ENCODE results near the gene CLDN22. TPM values are rescaled to one million over a fixed set of nuclear protein-coding genes. Genes with fewer than 3 reads are reported as not detected.

Gene CLDN22
- total RNA-seq, 1 donor from 2014 or later, result not detected

DNA sequence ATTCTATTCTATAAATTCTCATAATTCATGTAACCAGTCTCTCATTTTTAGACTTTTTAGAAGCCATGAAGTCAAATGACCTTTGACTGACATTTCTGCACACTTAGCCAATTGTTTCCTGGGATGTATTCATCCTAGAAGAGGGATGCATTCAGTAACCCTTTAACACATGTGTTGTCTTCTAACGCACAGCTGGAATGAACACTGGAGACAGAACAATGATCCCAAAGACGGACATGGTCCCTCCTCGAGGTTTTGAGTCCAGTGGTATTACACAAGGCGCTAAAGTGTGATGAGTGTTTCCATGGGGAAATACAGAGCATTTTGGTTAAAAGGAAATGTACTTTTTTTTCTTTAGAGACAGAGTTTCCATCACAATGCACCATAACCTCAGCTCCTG, 42.0 kb upstream of the CLDN22 start:
- peaks cover 4% of the 10 kb centered on the region for H3K27me3 ChIP-seq (ENCODE audit: low read depth)
- H3K27ac ChIP-seq (replicated peaks), result no peak overlapping the region
- no peaks in the 10 kb centered on the region for H3K9me3 ChIP-seq (replicated peaks)
- TF ChIP-seq, protein P1, sequence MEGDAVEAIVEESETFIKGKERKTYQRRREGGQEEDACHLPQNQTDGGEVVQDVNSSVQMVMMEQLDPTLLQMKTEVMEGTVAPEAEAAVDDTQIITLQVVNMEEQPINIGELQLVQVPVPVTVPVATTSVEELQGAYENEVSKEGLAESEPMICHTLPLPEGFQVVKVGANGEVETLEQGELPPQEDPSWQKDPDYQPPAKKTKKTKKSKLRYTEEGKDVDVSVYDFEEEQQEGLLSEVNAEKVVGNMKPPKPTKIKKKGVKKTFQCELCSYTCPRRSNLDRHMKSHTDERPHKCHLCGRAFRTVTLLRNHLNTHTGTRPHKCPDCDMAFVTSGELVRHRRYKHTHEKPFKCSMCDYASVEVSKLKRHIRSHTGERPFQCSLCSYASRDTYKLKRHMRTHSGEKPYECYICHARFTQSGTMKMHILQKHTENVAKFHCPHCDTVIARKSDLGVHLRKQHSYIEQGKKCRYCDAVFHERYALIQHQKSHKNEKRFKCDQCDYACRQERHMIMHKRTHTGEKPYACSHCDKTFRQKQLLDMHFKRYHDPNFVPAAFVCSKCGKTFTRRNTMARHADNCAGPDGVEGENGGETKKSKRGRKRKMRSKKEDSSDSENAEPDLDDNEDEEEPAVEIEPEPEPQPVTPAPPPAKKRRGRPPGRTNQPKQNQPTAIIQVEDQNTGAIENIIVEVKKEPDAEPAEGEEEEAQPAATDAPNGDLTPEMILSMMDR (IDR thresholded peaks at IDR 0.05; ENCODE audit: borderline replicate concordance), result no peak
- no peaks in the 10 kb centered on the region for H3K4me1 ChIP-seq
- no peaks in the 10 kb centered on the region for H3K36me3 ChIP-seq
- no peak for DNase-seq
- H3K4me3 ChIP-seq, result no peak overlapping the region
- intact Hi-C loops (cut with micrococcal nuclease), result no loop called here

DNA sequence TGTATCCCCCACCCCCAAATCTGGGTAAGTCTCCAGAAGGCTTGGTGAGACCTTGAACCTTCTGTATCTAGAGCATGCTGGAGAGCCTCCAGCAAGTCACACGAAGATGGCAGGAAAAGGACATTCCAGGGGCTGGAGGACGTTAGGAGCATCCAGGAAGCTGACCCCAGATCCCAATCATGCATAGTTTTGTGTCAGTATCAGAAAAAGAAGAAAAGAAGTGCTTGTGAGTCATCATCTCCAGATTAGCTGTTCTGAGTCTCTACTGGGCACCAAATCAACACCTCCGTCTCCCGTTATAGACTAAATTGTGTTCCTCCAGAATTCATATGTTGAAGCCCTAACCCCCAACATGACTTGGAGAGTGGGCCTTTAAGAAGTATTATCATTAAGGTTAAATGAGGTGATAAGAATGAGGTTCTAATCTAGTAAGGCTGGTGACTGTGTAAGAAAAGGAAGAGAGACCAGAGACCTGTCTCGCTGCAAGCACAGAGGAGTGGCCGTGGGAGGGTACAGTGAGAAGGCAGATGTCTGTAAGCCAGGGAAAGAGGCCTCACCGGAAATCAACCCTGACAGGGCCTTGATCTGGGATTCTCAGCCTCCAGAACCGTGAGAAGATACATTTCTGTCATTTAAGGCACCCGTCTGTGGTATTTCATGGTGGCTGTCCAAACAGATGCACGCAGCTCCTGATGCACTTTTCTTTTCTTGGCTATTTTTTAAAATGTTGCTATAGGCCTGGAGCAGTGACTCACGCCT, 40.3 kb upstream of the CLDN22 start:
- intact Hi-C loops (cut with micrococcal nuclease), result no loop called here
- no peak for DNase-seq
- H3K27ac ChIP-seq (replicated peaks), result no peak overlapping the region
- no peaks in the 10 kb centered on the region for H3K9me3 ChIP-seq (replicated peaks)
- H3K4me3 ChIP-seq, result no peak overlapping the region
- H3K4me1 ChIP-seq, result no peaks in the 10 kb centered on the region
- H3K27me3 ChIP-seq (ENCODE audit: low read depth), result no peaks in the 10 kb centered on the region
- TF ChIP-seq, protein P1 (IDR thresholded peaks at IDR 0.05; ENCODE audit: borderline replicate concordance), result no peak
- no peaks in the 10 kb centered on the region for H3K36me3 ChIP-seq

DNA sequence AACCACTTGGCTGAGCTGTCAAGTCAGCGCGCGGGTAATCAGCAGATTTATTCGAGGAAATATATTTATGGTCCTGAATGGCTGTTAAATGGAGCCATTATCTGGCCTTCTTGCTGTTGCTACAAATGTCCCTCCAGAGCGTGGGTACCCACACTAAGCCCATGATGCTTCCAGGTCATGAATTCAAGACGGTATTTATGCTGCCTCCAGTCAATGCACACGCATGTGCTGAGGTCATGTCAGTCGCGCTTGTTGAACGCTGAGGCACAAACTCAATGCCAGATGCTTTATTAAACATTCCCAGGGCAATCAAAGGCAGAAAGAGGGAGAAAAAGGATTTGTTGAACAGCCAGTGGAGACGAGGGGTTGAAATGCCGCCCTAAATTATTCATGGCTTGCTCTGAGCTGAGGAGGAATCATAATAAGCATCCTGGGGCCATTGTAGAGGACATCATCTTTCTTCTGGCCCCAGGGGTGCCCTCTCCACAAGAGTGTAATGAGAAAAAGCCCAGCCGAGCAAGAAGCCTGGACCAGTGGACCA, 38.2 kb upstream of the CLDN22 start:
- no peak overlapping the region for H3K27ac ChIP-seq (replicated peaks)
- intact Hi-C loops (cut with micrococcal nuclease), result no loop called here
- no peaks in the 10 kb centered on the region for H3K4me1 ChIP-seq
- peaks cover 8% of the 10 kb centered on the region for H3K27me3 ChIP-seq (ENCODE audit: low read depth)
- TF ChIP-seq, protein P1 (IDR thresholded peaks at IDR 0.05; ENCODE audit: borderline replicate concordance), result no peak
- H3K9me3 ChIP-seq (replicated peaks), result no peaks in the 10 kb centered on the region
- DNase-seq, result no peak
- no peak overlapping the region for H3K4me3 ChIP-seq
- H3K36me3 ChIP-seq, result no peaks in the 10 kb centered on the region

DNA sequence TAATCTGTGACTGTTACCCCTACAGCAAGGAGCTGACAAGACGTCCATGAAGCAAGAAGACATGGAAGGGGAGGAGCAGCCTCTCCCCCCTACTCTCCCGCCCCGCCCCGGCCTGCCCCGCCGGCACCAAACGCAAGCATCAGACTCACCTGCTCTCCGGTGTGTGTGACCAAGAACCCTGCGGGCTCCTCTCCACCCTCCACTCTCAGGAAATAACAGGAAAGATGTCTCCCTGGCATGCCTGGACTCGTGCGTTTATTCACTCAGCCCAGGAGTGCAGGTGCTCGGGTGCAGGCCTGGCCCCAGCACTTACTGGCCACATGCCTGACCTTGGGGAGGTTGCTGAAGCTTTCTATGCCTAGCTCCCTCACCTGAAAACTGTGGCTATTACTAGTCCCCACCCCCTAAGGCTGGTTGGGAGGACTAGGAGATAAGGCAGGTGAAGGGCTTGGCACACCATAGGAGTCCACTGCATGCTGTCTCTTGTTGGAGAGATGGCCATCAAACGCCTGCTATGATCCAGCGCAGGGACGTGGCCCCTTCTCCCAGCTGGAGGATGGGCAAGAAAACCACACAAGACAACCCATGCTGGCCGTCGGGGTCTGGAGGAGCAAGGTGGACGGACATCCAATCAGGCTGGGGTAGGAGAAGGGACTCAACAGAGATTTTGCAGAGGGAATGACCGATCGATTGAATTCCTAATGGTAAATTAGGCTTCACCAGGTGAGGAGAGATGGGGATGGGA, 37.0 kb upstream of the CLDN22 start:
- H3K9me3 ChIP-seq (replicated peaks), result no peaks in the 10 kb centered on the region
- no peak for DNase-seq
- intact Hi-C loops (cut with micrococcal nuclease), result no loop called here

DNA sequence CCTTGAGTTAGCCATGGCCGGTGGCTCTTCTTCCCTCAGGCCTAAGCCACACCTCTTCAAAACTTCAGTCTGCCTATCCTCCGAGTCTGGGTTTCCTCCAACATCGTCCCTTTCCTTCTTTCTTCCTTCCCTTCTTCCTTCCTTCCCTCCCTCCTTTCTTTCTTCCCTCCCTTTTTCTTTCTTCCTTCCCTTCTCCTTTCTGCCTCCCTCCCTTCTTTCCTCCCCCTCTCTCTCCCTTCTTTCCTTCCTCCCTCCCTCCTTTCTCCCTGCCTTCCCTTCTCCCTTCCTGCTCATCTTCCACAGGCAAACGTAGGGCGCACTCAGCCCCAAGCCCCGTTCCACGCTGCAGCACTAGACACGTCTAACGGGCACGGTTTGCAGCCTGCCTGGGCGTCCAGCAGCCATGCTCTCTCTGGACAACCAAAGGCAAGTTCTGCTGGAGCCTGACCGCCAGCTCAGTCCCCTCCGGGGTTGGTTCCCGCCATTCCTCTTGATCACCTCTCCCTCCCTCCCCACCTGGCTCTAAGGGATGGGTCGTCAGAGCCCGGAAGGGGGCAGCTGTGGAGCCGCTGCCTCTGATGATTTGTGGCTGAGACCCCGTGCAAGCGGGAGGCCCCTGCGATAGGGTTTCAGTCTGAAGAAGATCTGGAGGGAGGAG, 36.2 kb upstream of the CLDN22 start:
- TF ChIP-seq, protein P1 (IDR thresholded peaks at IDR 0.05; ENCODE audit: borderline replicate concordance), result no peak
- no peaks in the 10 kb centered on the region for H3K36me3 ChIP-seq
- H3K4me3 ChIP-seq, result no peak overlapping the region
- H3K27ac ChIP-seq (replicated peaks), result no peak overlapping the region
- H3K4me1 ChIP-seq, result no peaks in the 10 kb centered on the region
- intact Hi-C loops (cut with micrococcal nuclease), result no loop called here
- peaks cover 17% of the 10 kb centered on the region for H3K27me3 ChIP-seq (ENCODE audit: low read depth)
- no peak for DNase-seq
- H3K9me3 ChIP-seq (replicated peaks), result no peaks in the 10 kb centered on the region

More for the DNA sequence above, 37.0 kb upstream of the CLDN22 start:
- no peak overlapping the region for H3K27ac ChIP-seq (replicated peaks)
- TF ChIP-seq, protein P1 (IDR thresholded peaks at IDR 0.05; ENCODE audit: borderline replicate concordance), result no peak
- H3K4me3 ChIP-seq, result no peak overlapping the region
- H3K4me1 ChIP-seq, result no peaks in the 10 kb centered on the region
- H3K27me3 ChIP-seq (ENCODE audit: low read depth), result peaks cover 10% of the 10 kb centered on the region
- H3K36me3 ChIP-seq, result no peaks in the 10 kb centered on the region

All from left ventricle myocardium inferior (tissue), 1 donor.